Measurements from ENCODE around the gene MINK1.

Gene MINK1

DNA sequence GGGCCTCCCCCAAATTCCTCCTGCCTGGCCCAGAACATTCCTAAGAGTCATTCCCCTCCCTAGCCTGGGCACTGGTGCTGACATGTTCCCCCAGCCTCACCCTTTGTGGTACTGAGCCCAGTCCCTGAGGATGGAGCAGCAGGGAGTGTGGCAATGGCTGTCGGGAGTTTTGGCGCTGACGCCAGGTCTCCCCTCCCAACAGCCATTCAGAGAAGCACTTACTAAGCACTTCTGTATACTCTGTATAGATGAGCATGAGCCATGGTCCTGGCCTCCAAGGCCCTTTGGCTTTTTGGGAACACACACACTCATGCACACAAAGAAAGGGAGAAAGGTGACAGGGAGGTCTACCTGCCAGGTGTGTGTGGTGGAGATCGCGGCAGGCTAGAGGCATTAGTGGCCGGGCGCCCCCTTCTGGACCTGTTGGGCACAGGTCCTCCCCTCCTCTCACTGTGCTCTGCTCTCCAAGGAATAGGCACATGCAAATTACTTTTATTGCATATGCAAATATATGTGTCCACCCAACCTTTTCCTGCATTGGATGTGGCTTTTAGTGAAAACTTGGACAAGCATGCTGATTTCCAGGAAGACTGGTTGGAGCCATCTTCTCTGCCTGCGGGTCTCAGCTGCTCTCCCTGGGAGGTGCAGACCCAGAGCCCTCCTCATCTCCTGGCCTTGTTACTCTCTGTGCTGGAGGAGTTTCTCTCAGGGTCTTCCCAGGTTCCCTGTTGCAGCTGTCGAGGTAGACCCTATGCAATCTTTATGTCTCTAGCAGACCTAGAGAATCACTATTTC lies 48.8 kb downstream of the MINK1 start:
- peak; percentile 68 for DNase-seq

- no peak for DNase-seq
Measured at GRCh38 chr17:4884489-4884888, 51.3 kb downstream of the MINK1 start.

GRCh38 chr17:4886830-4887229 lies 53.7 kb downstream of the MINK1 start:
- no peak for DNase-seq

- no peak for DNase-seq
Measured at GRCh38 chr17:4887581-4887980, 54.4 kb downstream of the MINK1 start.

DNA sequence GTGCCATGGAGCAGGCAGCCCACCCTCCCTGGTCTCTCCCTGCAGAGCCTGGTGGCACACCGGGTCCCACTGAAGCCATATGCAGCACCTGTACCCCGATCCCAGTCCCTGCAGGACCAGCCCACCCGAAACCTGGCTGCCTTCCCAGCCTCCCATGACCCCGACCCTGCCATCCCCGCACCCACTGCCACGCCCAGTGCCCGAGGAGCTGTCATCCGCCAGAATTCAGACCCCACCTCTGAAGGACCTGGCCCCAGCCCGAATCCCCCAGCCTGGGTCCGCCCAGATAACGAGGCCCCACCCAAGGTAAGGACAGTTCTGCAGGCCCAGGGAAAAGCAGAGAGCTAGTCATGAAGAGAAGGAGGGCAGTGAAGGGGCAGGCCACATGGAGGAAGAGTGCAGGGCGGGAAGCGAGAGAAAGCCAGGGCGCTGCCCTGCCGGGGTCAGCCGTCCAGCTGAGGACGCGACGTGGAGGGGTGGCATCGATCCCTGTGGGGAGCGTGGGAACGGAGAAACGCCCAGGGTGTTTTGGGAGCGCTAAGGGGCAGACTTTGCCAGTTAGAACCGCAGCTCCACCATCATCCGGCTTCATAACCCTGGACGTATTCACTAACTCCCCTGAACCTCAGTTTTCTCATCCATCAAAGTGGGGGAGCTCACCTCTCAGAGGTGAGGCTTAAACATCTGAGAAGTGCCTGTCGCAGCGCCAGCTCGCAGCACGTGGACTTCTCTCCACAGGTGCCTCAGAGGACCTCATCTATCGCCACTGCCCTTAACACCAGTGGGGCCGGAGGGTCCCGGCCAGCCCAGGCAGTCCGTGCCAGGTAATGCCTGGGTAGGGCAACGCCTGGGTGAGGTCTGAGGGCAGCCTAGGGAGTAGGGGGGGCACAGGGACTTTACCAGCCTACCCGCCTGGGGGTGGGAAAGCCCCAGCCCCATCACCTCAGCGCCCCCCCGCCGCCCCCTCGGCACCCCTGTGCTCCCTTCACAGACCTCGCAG lies 58.6 kb downstream of the MINK1 start:
- DNase-seq: no peak

DNA sequence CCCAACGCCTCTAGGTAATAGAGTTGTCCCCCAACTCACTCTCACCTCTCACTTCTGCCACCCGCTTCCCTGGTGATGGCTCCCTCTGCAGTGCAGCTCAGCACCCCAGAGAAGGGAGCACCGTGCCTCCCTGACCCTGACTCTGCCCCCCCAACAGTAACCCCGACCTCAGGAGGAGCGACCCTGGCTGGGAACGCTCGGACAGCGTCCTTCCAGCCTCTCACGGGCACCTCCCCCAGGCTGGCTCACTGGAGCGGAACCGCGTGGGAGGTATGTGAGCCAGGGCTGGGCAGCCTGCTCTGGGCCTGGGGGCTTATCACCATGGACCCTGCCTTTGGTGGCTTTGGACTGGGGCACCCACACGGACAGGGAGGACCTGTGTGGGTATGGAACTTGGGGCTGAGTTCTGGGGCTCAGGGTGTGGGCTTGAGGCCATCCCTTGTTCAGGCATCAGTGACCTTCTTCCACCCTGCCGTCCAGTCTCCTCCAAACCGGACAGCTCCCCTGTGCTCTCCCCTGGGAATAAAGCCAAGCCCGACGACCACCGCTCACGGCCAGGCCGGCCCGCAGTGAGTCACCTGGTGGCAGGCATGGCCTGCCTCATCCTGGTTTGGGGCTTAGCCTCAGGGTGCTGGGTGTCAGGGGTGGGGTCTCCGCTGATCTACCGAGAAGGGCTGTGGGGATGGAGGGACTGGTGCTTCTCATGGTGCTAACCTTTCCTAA lies 59.5 kb downstream of the MINK1 start:
- no peak for DNase-seq

- DNase-seq: no peak
Measured at GRCh38 chr17:4893272-4893671, 60.1 kb downstream of the MINK1 start.

DNA sequence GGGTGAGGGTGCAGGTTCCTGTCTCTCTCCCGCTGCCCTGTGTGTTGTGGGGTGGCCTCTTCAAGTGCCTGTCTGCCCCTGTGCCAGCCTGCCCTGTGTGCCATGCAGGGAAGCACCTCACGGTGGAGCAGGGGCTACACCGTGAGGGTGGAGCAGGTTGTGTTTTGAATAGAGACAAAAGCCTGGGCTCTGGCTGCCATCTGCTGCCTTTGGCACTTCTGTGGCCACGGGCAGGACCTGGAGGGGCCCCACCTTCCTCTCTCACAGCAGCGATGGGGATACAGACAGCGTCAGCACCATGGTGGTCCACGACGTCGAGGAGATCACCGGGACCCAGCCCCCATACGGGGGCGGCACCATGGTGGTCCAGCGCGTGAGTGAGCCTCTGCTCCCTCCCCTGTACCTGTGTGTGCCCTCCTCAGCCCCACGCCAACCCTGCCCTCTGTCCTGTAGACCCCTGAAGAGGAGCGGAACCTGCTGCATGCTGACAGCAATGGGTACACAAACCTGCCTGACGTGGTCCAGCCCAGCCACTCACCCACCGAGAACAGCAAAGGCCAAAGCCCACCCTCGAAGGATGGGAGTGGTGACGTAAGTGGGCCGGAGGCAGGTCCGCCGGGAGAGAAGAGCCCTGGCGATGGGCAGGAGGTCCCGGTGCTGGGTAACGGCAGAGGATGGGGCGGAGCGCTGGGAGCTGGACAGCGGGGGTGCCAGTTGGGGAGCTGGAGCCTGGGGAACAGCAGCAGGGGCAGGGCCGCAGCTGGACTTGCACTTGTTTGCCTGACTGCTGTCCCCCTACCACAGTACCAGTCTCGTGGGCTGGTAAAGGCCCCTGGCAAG lies 60.8 kb downstream of the MINK1 start:
- DNase-seq: no peak

GRCh38 chr17:4895121-4895520 lies 62.0 kb downstream of the MINK1 start:
- DNase-seq: no peak

DNA sequence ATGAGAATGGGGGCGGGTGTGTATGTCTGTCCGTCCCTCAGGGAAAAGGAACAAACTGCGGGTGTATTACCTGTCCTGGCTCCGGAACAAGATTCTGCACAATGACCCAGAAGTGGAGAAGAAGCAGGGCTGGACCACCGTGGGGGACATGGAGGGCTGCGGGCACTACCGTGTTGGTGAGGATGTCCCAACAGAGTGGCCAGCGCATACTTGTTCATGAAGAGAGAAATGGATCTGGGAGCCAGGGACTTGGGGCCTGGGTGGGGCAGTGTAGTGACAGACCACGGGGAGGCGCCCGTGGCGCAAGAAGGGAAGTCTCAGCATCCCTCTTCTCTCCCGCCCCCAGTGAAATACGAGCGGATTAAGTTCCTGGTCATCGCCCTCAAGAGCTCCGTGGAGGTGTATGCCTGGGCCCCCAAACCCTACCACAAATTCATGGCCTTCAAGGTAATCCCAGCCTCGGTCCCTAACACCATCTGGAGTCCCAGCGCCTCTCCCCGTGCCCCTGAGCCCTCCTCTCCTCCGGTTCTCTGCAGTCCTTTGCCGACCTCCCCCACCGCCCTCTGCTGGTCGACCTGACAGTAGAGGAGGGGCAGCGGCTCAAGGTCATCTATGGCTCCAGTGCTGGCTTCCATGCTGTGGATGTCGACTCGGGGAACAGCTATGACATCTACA lies 62.7 kb downstream of the MINK1 start:
- DNase-seq: no peak

GRCh38 chr17:4896332-4897197 lies 63.4 kb downstream of the MINK1 start:
- no peak for DNase-seq

DNA sequence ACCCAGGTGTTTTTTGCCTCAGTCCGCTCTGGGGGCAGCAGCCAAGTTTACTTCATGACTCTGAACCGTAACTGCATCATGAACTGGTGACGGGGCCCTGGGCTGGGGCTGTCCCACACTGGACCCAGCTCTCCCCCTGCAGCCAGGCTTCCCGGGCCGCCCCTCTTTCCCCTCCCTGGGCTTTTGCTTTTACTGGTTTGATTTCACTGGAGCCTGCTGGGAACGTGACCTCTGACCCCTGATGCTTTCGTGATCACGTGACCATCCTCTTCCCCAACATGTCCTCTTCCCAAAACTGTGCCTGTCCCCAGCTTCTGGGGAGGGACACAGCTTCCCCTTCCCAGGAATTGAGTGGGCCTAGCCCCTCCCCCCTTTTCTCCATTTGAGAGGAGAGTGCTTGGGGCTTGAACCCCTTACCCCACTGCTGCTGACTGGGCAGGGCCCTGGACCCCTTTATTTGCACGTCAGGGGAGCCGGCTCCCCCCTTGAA lies 64.1 kb downstream of the MINK1 start:
- DNase-seq: no peak

GRCh38 chr17:4897785-4898184 lies 64.6 kb downstream of the MINK1 start:
- DNase-seq: no peak

- no peak for DNase-seq
Measured at GRCh38 chr17:4898351-4898750, 65.2 kb downstream of the MINK1 start.

DNA sequence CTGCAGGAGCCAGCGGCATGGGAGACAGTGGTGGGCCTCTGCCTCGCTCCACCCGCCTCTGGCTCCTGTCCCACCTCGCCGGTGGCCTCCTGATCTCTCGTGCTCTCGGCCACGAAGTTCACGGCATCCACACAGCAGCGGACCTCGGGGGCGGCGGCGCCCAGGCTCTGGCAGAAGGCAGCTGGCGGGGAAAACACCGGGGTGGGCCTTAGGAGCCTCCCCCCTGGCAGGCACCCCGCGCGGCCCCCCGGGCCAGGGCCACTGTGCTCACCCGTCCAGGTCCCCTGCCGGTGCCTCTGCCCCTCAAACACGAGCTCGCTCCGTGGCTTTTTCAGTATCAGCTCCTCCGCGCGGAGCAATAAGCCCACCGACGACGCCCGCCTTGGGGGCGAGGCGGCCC lies 65.8 kb downstream of the MINK1 start:
- DNase-seq: no peak

- DNase-seq: peak; percentile 94
Measured at GRCh38 chr17:4899341-4900230, 66.4 kb downstream of the MINK1 start, which contains the start of gene C17orf107. Gene C17orf107 (plus strand): TSS chr17:4899536. CDS start chr17:4899763, 227 bp downstream.

- peak; percentile 82 for DNase-seq
Measured at GRCh38 chr17:4900231-4901107, 67.3 kb downstream of the MINK1 start.

GRCh38 chr17:4901108-4901647 lies 68.0 kb downstream of the MINK1 start:
- DNase-seq: no peak
